ENCODE data around the gene ASCL1. TPM values are rescaled to one million over a fixed set of nuclear protein-coding genes. Genes with fewer than 3 reads are reported as not detected.

Gene ASCL1
- total and polyA plus RNA-seq, 9 of the 15 experiments (the other 6 are each of a cell fraction or from before 2014, with no cell fraction given), result 0.01 to 0.09 (median 0.04) TPM; not detected in 3

GRCh38 chr12:102960766-102961465 lies 3.4 kb downstream of the ASCL1 start (continued):
- TF ChIP-seq, protein P1, sequence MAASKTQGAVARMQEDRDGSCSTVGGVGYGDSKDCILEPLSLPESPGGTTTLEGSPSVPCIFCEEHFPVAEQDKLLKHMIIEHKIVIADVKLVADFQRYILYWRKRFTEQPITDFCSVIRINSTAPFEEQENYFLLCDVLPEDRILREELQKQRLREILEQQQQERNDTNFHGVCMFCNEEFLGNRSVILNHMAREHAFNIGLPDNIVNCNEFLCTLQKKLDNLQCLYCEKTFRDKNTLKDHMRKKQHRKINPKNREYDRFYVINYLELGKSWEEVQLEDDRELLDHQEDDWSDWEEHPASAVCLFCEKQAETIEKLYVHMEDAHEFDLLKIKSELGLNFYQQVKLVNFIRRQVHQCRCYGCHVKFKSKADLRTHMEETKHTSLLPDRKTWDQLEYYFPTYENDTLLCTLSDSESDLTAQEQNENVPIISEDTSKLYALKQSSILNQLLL (CRISPR knock-in tag; IDR thresholded peaks at IDR 0.05; ENCODE audit: borderline replicate concordance), result no peak

DNA sequence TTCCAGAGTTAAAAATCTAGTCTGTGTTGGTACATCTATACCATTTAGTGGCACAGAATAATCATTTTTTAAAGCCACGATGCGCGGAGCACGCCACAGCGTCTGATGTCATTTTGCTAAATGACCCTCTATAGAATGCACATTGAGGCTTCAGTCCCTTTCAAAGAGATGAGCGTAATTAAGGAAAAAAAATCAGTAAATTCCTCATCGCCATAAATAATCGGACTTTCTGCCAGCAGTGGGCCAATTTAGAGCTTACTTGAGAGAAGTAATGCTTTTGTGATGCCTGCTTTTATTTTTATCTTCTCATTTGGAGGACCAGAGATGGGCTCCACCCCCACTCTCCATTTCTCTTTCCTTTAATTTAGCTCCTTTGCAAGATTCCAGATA lies 4.0 kb downstream of the ASCL1 start:
- POLR2A ChIA-PET, result no interaction called here

More for the DNA sequence above, 4.0 kb downstream of the ASCL1 start:
- Histone ChIP-seq H4K20me1 (replicated peaks; ENCODE audit: control insufficient read depth, insufficient read depth, low read length) (no peaks in the 10 kb centered on the region), H2AFZ (ENCODE audit: low read depth, low read length) (no peak overlapping the region), H3K27me3 (ENCODE audit: control insufficient read depth in 2 of 2, insufficient read depth in 2 of 2, low read length in 2 of 2) (peaks cover 2 to 26% of the 10 kb centered on the region in 2 experiments; a peak in 4 of 5 replicates), H3K9ac (ENCODE audit: insufficient read depth in 1 of 2, low read depth in 2 of 2, low read length in 2 of 2) (no peak overlapping the region), H3K4me2 (ENCODE audit: insufficient read depth, low read length) (no peak overlapping the region), H3K36me3 (ENCODE audit: control insufficient read depth, insufficient read depth, low read length) (no peaks in the 10 kb centered on the region), H3K4me1 (replicated peaks in 1 of 2; ENCODE audit: control insufficient read depth in 2 of 2, insufficient read depth in 2 of 2, low read length in 2 of 2) (peaks cover 0 to 7% of the 10 kb centered on the region in 2 experiments; a peak in 1 of 5 replicates), H3K27ac (ENCODE audit: extremely low read depth, low read depth, low read length) (no peak overlapping the region), H3K4me3 (no peak overlapping the region), H3K79me2 (ENCODE audit: control insufficient read depth, insufficient read depth, low read length) (no peaks in the 10 kb centered on the region), H3K9me1 (ENCODE audit: control insufficient read depth, insufficient read depth, low read length) (no peaks in the 10 kb centered on the region), H3K9me3 (replicated peaks; ENCODE audit: control insufficient read depth, insufficient read depth, low read depth, low read length) (no peaks in the 10 kb centered on the region)
- intact Hi-C loops (cut with micrococcal nuclease), result no loop called here
- in situ Hi-C loops (cut with MboI), result no loop called here
- WGBS (ENCODE audit: insufficient coverage, low coverage, missing lambda C conversion rate), result 1% methylated on average over 8 of the region's 8 CpGs
- ATAC-seq (no peak), FAIRE-seq (no peak), DNase-seq (ENCODE audit: extremely low read depth in 1 of 4, low spot score in 3 of 4) (no peak)
- TF ChIP-seq, protein P2, sequence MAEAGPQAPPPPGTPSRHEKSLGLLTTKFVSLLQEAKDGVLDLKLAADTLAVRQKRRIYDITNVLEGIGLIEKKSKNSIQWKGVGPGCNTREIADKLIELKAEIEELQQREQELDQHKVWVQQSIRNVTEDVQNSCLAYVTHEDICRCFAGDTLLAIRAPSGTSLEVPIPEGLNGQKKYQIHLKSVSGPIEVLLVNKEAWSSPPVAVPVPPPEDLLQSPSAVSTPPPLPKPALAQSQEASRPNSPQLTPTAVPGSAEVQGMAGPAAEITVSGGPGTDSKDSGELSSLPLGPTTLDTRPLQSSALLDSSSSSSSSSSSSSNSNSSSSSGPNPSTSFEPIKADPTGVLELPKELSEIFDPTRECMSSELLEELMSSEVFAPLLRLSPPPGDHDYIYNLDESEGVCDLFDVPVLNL (CRISPR knock-in tag; IDR thresholded peaks at IDR 0.05; ENCODE audit: low read depth), result no peak
- CTCF ChIA-PET (ENCODE audit: low intra/inter-chr PET ratio), result no interaction called here
- no TSS peak for BruUV-seq (replicated peaks)
